H9 (cell line): Measurements from ENCODE around the gene USP12. TPM values are rescaled to one million over a fixed set of nuclear protein-coding genes. Genes with fewer than 3 reads are reported as not detected.

Experiments used
- DNase-seq: peaks from one replicate; pipeline ENCODE4 v3.0.0-alpha.2; 2017
- H2AFZ ChIP-seq: one replicate; pipeline ENCODE4 v1.6.1; 2013; ENCODE audit warnings: mild to moderate bottlenecking, low read length, control low read depth, moderate library complexity
- H2AK5ac ChIP-seq: 2 replicates; pipeline ENCODE4 v1.6.1; 2013; ENCODE audit warnings: low read length, control low read depth, mixed read lengths; ENCODE audit not compliant: insufficient read length
- H2BK120ac ChIP-seq: one replicate; pipeline ENCODE4 v1.6.1; 2013; ENCODE audit warnings: low read depth, mild to moderate bottlenecking, low read length, control low read depth, inconsistent platforms; ENCODE audit not compliant: poor library complexity, severe bottlenecking
- H2BK12ac ChIP-seq: 2 replicates; pipeline ENCODE4 v1.6.1; 2013; ENCODE audit warnings: low read length, control low read depth, mixed read lengths, low read depth; ENCODE audit not compliant: insufficient read length
- H2BK15ac ChIP-seq: 2 replicates; pipeline ENCODE4 v1.6.1; 2013; ENCODE audit warnings: low read depth, low read length, control low read depth
- H2BK20ac ChIP-seq: one replicate; pipeline ENCODE4 v1.6.1; 2013; ENCODE audit warnings: low read depth, mild to moderate bottlenecking, low read length, control low read depth, inconsistent platforms; ENCODE audit not compliant: poor library complexity, severe bottlenecking
- H2BK5ac ChIP-seq: 2 replicates; pipeline ENCODE4 v1.6.1; 2013; ENCODE audit warnings: low read length, control low read depth, mixed read lengths; ENCODE audit not compliant: insufficient read length
- H3K14ac ChIP-seq: 2 replicates; pipeline ENCODE4 v1.6.1; 2013; ENCODE audit warnings: low read length, control low read depth; ENCODE audit not compliant: insufficient read depth
- H3K18ac ChIP-seq: 2 replicates; pipeline ENCODE4 v1.6.1; 2013; ENCODE audit warnings: low read depth, mild to moderate bottlenecking, mixed read lengths, low read length, control low read depth; ENCODE audit not compliant: insufficient read length
- H3K23ac ChIP-seq: 2 replicates; pipeline ENCODE4 v1.6.1; 2013; ENCODE audit warnings: low read length, control low read depth, mixed read lengths, low read depth; ENCODE audit not compliant: insufficient read length
- H3K23me2 ChIP-seq: 2 replicates; pipeline ENCODE4 v1.6.1; 2013; ENCODE audit warnings: low read depth, mild to moderate bottlenecking, mixed read lengths, low read length, control low read depth; ENCODE audit not compliant: insufficient read length, poor library complexity, severe bottlenecking
- H3K27ac ChIP-seq: 2 replicates; pipeline ENCODE4 v1.5.1; 2013; ENCODE audit warnings: low read length, control low read depth, mixed read lengths, low read depth; ENCODE audit not compliant: insufficient read length
- H3K27me3 ChIP-seq: 2 replicates; pipeline ENCODE4 v1.6.1; 2013; ENCODE audit warnings: low read length, control low read depth, inconsistent platforms; ENCODE audit not compliant: insufficient read depth
- H3K4ac ChIP-seq: 2 replicates; pipeline ENCODE4 v1.6.1; 2013; ENCODE audit warnings: low read depth, mild to moderate bottlenecking, control low read depth, inconsistent platforms, low read length, moderate library complexity
- H3K4me1 ChIP-seq: 2 replicates; pipeline ENCODE4 v1.6.1; 2013; ENCODE audit warnings: low read length, control low read depth, inconsistent platforms; ENCODE audit not compliant: insufficient read depth
- H3K4me2 ChIP-seq: 2 replicates; pipeline ENCODE4 v1.6.1; 2013; ENCODE audit warnings: low read length, control low read depth, mixed read lengths; ENCODE audit not compliant: insufficient read length, insufficient read depth
- H3K56ac ChIP-seq: 2 replicates; pipeline ENCODE4 v1.6.1; 2013; ENCODE audit warnings: low read depth, mild to moderate bottlenecking, mixed read lengths, low read length, control low read depth; ENCODE audit not compliant: insufficient read length
- H3K79me1 ChIP-seq: 2 replicates; pipeline ENCODE4 v1.6.1; 2013; ENCODE audit warnings: low read depth, mild to moderate bottlenecking, moderate library complexity, low read length, control low read depth, inconsistent platforms; ENCODE audit not compliant: insufficient read depth, poor library complexity, severe bottlenecking
- H3K79me2 ChIP-seq: 2 replicates; pipeline ENCODE4 v1.6.1; 2013; ENCODE audit warnings: low read length, control low read depth, inconsistent platforms; ENCODE audit not compliant: insufficient read depth
- H3K9ac ChIP-seq: 2 replicates; pipeline ENCODE4 v1.6.1; 2013; ENCODE audit warnings: low read length, control low read depth, mixed read lengths; ENCODE audit not compliant: insufficient read length; ENCODE audit errors: extremely low read depth
- H3K9me3 ChIP-seq: one replicate; pipeline ENCODE4 v1.6.1; 2013; ENCODE audit warnings: low read depth, low read length, inconsistent platforms; ENCODE audit not compliant: control insufficient read depth
- H3T11ph ChIP-seq: one replicate; pipeline ENCODE4 v1.6.1; 2013; ENCODE audit warnings: mild to moderate bottlenecking, low read length, control low read depth, inconsistent platforms
- H4K20me1 ChIP-seq: one replicate; pipeline ENCODE4 v1.6.1; 2013; ENCODE audit not compliant: control insufficient read depth, insufficient read length, insufficient read depth
- H4K5ac ChIP-seq: 2 replicates; pipeline ENCODE4 v1.6.1; 2013; ENCODE audit warnings: low read depth, mild to moderate bottlenecking, mixed read lengths, low read length, control low read depth; ENCODE audit not compliant: insufficient read length
- H4K8ac ChIP-seq: replicated peaks from 2 replicates; pipeline ENCODE4 v1.6.1; 2013; ENCODE audit warnings: low read length, control low read depth, mixed read lengths, low read depth; ENCODE audit not compliant: insufficient read length
- H4K91ac ChIP-seq: 2 replicates; pipeline ENCODE4 v1.6.1; 2013; ENCODE audit warnings: low read depth, mild to moderate bottlenecking, moderate library complexity, mixed read lengths, low read length, control low read depth; ENCODE audit not compliant: insufficient read length
- H3K27ac Mint-ChIP-seq, 3 experiments: 2 replicates in 2 of 3; 3 replicates in 1 of 3; pipeline ENCODE4 v1.8.0; 2020 to 2021; ENCODE audit warnings: mixed read lengths in 3 of 3, mild to moderate bottlenecking in 1 of 3, moderate library complexity in 1 of 3
- H3K27me3 Mint-ChIP-seq: 2 replicates; pipeline ENCODE4 v1.8.0; 2021; ENCODE audit warnings: low read depth, mild to moderate bottlenecking, moderate library complexity, mixed read lengths
- H3K36me3 Mint-ChIP-seq, 3 experiments: 2 replicates in 2 of 3; 3 replicates in 1 of 3; pipeline ENCODE4 v1.8.0; 2020 to 2021; ENCODE audit warnings: low read depth in 3 of 3, mixed read lengths in 3 of 3; ENCODE audit not compliant: insufficient read depth in 1 of 3
- H3K4me1 Mint-ChIP-seq, 2 experiments: 2 replicates each; pipeline ENCODE4 v1.8.0; 2020; ENCODE audit warnings: mixed read lengths in 2 of 2
- H3K4me3 Mint-ChIP-seq, 2 experiments: 2 replicates in 1 of 2; 3 replicates in 1 of 2; pipeline ENCODE4 v1.8.0; 2020 to 2021; ENCODE audit warnings: mild to moderate bottlenecking in 2 of 2, mixed read lengths in 2 of 2, moderate library complexity in 1 of 2
- H3K9me3 Mint-ChIP-seq, 2 experiments: 2 replicates in 1 of 2; 3 replicates in 1 of 2; pipeline ENCODE4 v1.8.0; 2020; ENCODE audit warnings: mild to moderate bottlenecking in 2 of 2, mixed read lengths in 2 of 2, moderate library complexity in 1 of 2
- WGBS: extraction: QIAGEN DNeasy Blood & Tissue Kit; methylation state at CpG from one replicate; pipeline ENCODE4 v1.1.7; 2013; ENCODE audit warnings: missing lambda C conversion rate, low lambda C conversion rate, mixed read lengths; ENCODE audit not compliant: insufficient read length; ENCODE audit errors: extremely low coverage; 5-methylcytosine and 5-hydroxymethylcytosine counted together
- total RNA-seq: library from RNA; stranded (reverse); gene quantifications from 2 replicates; pipeline ENCODE4 v1.2.1, GENCODE V29; 2021
- TF ChIP-seq, protein P1 (sequence below): fragments of 200-600 bp; sonication (generic); conservative IDR thresholded peaks from 3 replicates; pipeline ENCODE4 v1.8.0; 2021; ENCODE audit warnings: antibody characterized with exemption, mild to moderate bottlenecking

Gene USP12
- total RNA-seq, 1 experiment from 2014 or later, result 24.8 TPM

GRCh38 chr13:27160657-27161295 is 10.8 kb downstream of the USP12 start:
- H3K4me2 ChIP-seq, result no peak overlapping the region
- peaks cover 6% of the 10 kb centered on the region for H3K79me1 ChIP-seq
- H3K18ac ChIP-seq, result no peak overlapping the region
- Mint-ChIP-seq H3K27me3 (no peaks in the 10 kb centered on the region), H3K4me3 (no peak overlapping the region), H3K27ac (peak overlapping the region in 1 of 3 experiments; percentile 39; a peak in 2 of 7 replicates), H3K36me3 (peaks cover 8 to 22% (median 14%) of the 10 kb centered on the region in 3 experiments), H3K4me1 (peaks cover 32 to 40% of the 10 kb centered on the region in 2 experiments), H3K9me3 (peaks cover 13 to 14% of the 10 kb centered on the region in 2 experiments)
- no peak overlapping the region for H2BK20ac ChIP-seq
- H3K14ac ChIP-seq, result no peak overlapping the region
- H4K91ac ChIP-seq, result no peak overlapping the region
- no peaks in the 10 kb centered on the region for H4K20me1 ChIP-seq
- no peaks in the 10 kb centered on the region for H3K23me2 ChIP-seq
- TF ChIP-seq, protein P1, sequence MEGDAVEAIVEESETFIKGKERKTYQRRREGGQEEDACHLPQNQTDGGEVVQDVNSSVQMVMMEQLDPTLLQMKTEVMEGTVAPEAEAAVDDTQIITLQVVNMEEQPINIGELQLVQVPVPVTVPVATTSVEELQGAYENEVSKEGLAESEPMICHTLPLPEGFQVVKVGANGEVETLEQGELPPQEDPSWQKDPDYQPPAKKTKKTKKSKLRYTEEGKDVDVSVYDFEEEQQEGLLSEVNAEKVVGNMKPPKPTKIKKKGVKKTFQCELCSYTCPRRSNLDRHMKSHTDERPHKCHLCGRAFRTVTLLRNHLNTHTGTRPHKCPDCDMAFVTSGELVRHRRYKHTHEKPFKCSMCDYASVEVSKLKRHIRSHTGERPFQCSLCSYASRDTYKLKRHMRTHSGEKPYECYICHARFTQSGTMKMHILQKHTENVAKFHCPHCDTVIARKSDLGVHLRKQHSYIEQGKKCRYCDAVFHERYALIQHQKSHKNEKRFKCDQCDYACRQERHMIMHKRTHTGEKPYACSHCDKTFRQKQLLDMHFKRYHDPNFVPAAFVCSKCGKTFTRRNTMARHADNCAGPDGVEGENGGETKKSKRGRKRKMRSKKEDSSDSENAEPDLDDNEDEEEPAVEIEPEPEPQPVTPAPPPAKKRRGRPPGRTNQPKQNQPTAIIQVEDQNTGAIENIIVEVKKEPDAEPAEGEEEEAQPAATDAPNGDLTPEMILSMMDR, result no peak
- no peak overlapping the region for H2AFZ ChIP-seq
- no peak overlapping the region for H2BK15ac ChIP-seq
- H3K9me3 ChIP-seq, result no peaks in the 10 kb centered on the region
- H2BK120ac ChIP-seq, result no peak overlapping the region
- no peak for DNase-seq
- no CpG with 5 or more reads among the region's 9 CpGs for WGBS
- no peak overlapping the region for H2AK5ac ChIP-seq
- H2BK5ac ChIP-seq, result no peak overlapping the region
- peaks cover 38% of the 10 kb centered on the region; the same call in 1 of the 2 replicates for H3K79me2 ChIP-seq
- no peak overlapping the region for H3T11ph ChIP-seq
- H4K5ac ChIP-seq, result no peak overlapping the region
- H4K8ac ChIP-seq, result no peak overlapping the region
- peaks cover 10% of the 10 kb centered on the region; the same call in 1 of the 2 replicates for H3K4me1 ChIP-seq
- no peak overlapping the region for H2BK12ac ChIP-seq
- H3K56ac ChIP-seq, result no peak overlapping the region
- H3K9ac ChIP-seq, result no peak overlapping the region
- no peak overlapping the region for H3K23ac ChIP-seq
- H3K27ac ChIP-seq, result no peak overlapping the region
- H3K27me3 ChIP-seq, result no peaks in the 10 kb centered on the region
- no peak overlapping the region for H3K4ac ChIP-seq
